ENCODE results near the gene TEX26. TPM values are rescaled to one million over a fixed set of nuclear protein-coding genes. Genes with fewer than 3 reads are reported as not detected.

The TEX26 gene
- total RNA-seq, 2 experiments from 2014 or later = not detected

- CTCF ChIA-PET = no interaction called here
- DNase-seq = no peak
Measured at GRCh38 chr13:31012655-31013024, 80.2 kb downstream of the TEX26 start.

GRCh38 chr13:31014456-31014855 is 82.0 kb downstream of the TEX26 start:
- H3K36me3 Mint-ChIP-seq (ENCODE audit: low read depth) = no peaks in the 10 kb centered on the region
- CTCF ChIA-PET = interaction anchor here (1.0 to 1.9 kb wide), 4 partner anchors 11 to 30 kb away, joined by 3 to 6 read pairs (median 4); no protein-coding TSS in a partner anchor
- no peak for DNase-seq
- POLR2A ChIA-PET = no interaction called here
- no peak overlapping the region for H3K27ac Mint-ChIP-seq
- H3K9me3 Mint-ChIP-seq = no peaks in the 10 kb centered on the region
- peaks cover 4% of the 10 kb centered on the region for H3K4me1 Mint-ChIP-seq
- no peak overlapping the region for H3K4me3 Mint-ChIP-seq
- peaks cover 43% of the 10 kb centered on the region for H3K27me3 Mint-ChIP-seq

More at GRCh38 chr13:31012655-31013024, 80.2 kb downstream of the TEX26 start:
- H3K36me3 Mint-ChIP-seq (ENCODE audit: low read depth) = no peaks in the 10 kb centered on the region
- no peak overlapping the region for H3K4me3 Mint-ChIP-seq
- no peaks in the 10 kb centered on the region for H3K9me3 Mint-ChIP-seq
- peaks cover 10% of the 10 kb centered on the region for H3K4me1 Mint-ChIP-seq
- peaks cover 43% of the 10 kb centered on the region for H3K27me3 Mint-ChIP-seq
- H3K27ac Mint-ChIP-seq = no peak overlapping the region
- POLR2A ChIA-PET = no interaction called here

- peaks cover 4% of the 10 kb centered on the region for H3K4me1 Mint-ChIP-seq
- peaks cover 40% of the 10 kb centered on the region for H3K27me3 Mint-ChIP-seq
- H3K9me3 Mint-ChIP-seq = no peaks in the 10 kb centered on the region
- POLR2A ChIA-PET = interaction anchor here (0.6 kb wide), 1 partner anchor 140 kb away, joined by 3 read pairs; no protein-coding TSS in a partner anchor
- no peak overlapping the region for H3K27ac Mint-ChIP-seq
- CTCF ChIA-PET = interaction anchor here (1.2 to 1.9 kb wide), 3 partner anchors 11 to 16 kb away, joined by 3 to 6 read pairs (median 4); no protein-coding TSS in a partner anchor
- no peak for DNase-seq
- H3K4me3 Mint-ChIP-seq = no peak overlapping the region
- no peaks in the 10 kb centered on the region for H3K36me3 Mint-ChIP-seq (ENCODE audit: low read depth)
Measured at GRCh38 chr13:31015199-31015598, 82.7 kb downstream of the TEX26 start.

- Mint-ChIP-seq H3K36me3 (ENCODE audit: low read depth) (no peaks in the 10 kb centered on the region), H3K27ac (no peak overlapping the region), H3K9me3 (no peaks in the 10 kb centered on the region), H3K4me1 (peaks cover 4% of the 10 kb centered on the region), H3K27me3 (peaks cover 37% of the 10 kb centered on the region), H3K4me3 (no peak overlapping the region)
- CTCF ChIA-PET = interaction anchor here (0.6 to 1.7 kb wide), 2 partner anchors 7 to 149 kb away, joined by 3 to 5 read pairs; no protein-coding TSS in a partner anchor
- POLR2A ChIA-PET = no interaction called here
- no peak for DNase-seq
Measured at GRCh38 chr13:31016342-31017325, 84.2 kb downstream of the TEX26 start.

- ChIA-PET CTCF (interaction anchor here (1.7 kb wide), 1 partner anchor 9 kb away, joined by 5 read pairs; no protein-coding TSS in a partner anchor), POLR2A (no interaction called here)
- Mint-ChIP-seq H3K9me3 (no peaks in the 10 kb centered on the region), H3K36me3 (ENCODE audit: low read depth) (no peaks in the 10 kb centered on the region), H3K27ac (no peak overlapping the region), H3K27me3 (peaks cover 48% of the 10 kb centered on the region), H3K4me3 (no peak overlapping the region), H3K4me1 (no peaks in the 10 kb centered on the region)
- DNase-seq = no peak
Measured at GRCh38 chr13:31018511-31018910, 86.1 kb downstream of the TEX26 start.

GRCh38 chr13:31020996-31021395 is 88.5 kb downstream of the TEX26 start:
- Mint-ChIP-seq H3K27me3 (peaks cover 37% of the 10 kb centered on the region), H3K4me1 (no peaks in the 10 kb centered on the region), H3K4me3 (no peak overlapping the region), H3K36me3 (ENCODE audit: low read depth) (no peaks in the 10 kb centered on the region), H3K9me3 (no peaks in the 10 kb centered on the region), H3K27ac (no peak overlapping the region)
- ChIA-PET CTCF (interaction anchor here (1.7 kb wide), 1 partner anchor 24 kb away, joined by 4 read pairs; no protein-coding TSS in a partner anchor), POLR2A (no interaction called here)
- DNase-seq = no peak

GRCh38 chr13:31022288-31022895 is 89.9 kb downstream of the TEX26 start:
- Mint-ChIP-seq H3K36me3 (ENCODE audit: low read depth) (no peaks in the 10 kb centered on the region), H3K27me3 (peaks cover 30% of the 10 kb centered on the region), H3K27ac (no peak overlapping the region), H3K4me1 (no peaks in the 10 kb centered on the region), H3K4me3 (no peak overlapping the region), H3K9me3 (no peaks in the 10 kb centered on the region)
- ChIA-PET CTCF (interaction anchor here (0.6 to 2.4 kb wide), 2 partner anchors 9 to 1560 kb away, joined by 4 to 7 read pairs; no protein-coding TSS in a partner anchor), POLR2A (no interaction called here)
- no peak for DNase-seq

- ChIA-PET POLR2A (no interaction called here), CTCF (interaction anchor here (2.4 kb wide), 1 partner anchor 8 kb away, joined by 7 read pairs; no protein-coding TSS in a partner anchor)
- H3K27me3 Mint-ChIP-seq = peaks cover 26% of the 10 kb centered on the region
- no peaks in the 10 kb centered on the region for H3K36me3 Mint-ChIP-seq (ENCODE audit: low read depth)
- no peak overlapping the region for H3K27ac Mint-ChIP-seq
- no peaks in the 10 kb centered on the region for H3K4me1 Mint-ChIP-seq
- no peak overlapping the region for H3K4me3 Mint-ChIP-seq
- H3K9me3 Mint-ChIP-seq = no peaks in the 10 kb centered on the region
- DNase-seq = no peak
Measured at GRCh38 chr13:31022928-31023530, 90.6 kb downstream of the TEX26 start.

Other genes starting within 250 kb of the TEX26 start
- 10 to 100 TPM; 66.4 to 88.7 TPM for gene ALOX5AP, start 197.1 kb upstream of the TEX26 start, total RNA-seq
- not detected for gene MEDAG, start 26.4 kb upstream of the TEX26 start, total RNA-seq
- 100 to 1,000 TPM; 122 to 127 TPM for gene HSPH1, start 229.2 kb downstream of the TEX26 start, total RNA-seq